ENCODE measurements around the gene FAM81A. TPM values are rescaled to one million over a fixed set of nuclear protein-coding genes. Genes with fewer than 3 reads are reported as not detected.
"Not testable (repeated sequence)": the region's sequence is repeated elsewhere in the genome, so short reads cannot be mapped to it uniquely, and the experiment has no call there.

The FAM81A gene
- total and polyA plus RNA-seq, 3 experiments from 2014 or later = 0.83 to 0.97 TPM; not detected in 1

DNA sequence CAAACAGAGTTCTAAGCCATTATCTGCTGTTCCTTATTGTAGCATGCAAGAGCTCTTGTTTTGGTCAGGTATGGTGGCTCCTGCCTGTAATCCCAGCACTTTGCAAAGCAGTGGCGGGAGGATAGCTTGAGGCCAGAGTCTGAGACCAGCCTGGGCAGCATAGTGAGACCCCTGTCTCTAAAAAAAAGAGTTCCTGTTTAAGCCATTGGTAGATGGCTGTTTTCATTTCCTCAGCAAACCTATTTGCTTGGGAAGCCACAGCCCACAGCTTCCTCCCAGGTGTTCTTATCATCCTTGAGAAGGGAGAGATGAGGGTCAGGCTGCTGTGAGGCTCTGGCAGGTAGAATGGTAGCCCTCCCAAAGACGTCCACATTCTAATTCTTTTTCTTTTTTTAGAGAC is 24.4 kb upstream of the FAM81A start:
- Mint-ChIP-seq H3K36me3 (no peaks in the 10 kb centered on the region), H3K4me1 (peaks cover 23 to 29% (median 25%) of the 10 kb centered on the region in 3 donors), H3K9me3 (no peaks in the 10 kb centered on the region), H3K27ac (no peak overlapping the region), H3K4me3 (no peak overlapping the region), H3K27me3 (peaks cover 3 to 8% of the 10 kb centered on the region in 2 donors)
- Histone ChIP-seq H3K4me3 (ENCODE audit: low read length) (no peak overlapping the region), H3K27ac (ENCODE audit: low read depth, low read length) (no peak overlapping the region), H3K36me3 (ENCODE audit: insufficient read depth, low read length) (no peaks in the 10 kb centered on the region), H3K27me3 (ENCODE audit: insufficient read depth, low read length, poor library complexity, severe bottlenecking) (no peaks in the 10 kb centered on the region), H3K9me3 (ENCODE audit: low read length) (no peaks in the 10 kb centered on the region), H3K4me1 (ENCODE audit: insufficient read depth, low read length) (peaks cover 10% of the 10 kb centered on the region)
- ChIA-PET POLR2A (no interaction called here), CTCF (interaction anchor here (0.8 kb wide), 1 partner anchor 14 kb away, joined by 3 read pairs; no protein-coding TSS in a partner anchor)
- DNase-seq = no peak

DNA sequence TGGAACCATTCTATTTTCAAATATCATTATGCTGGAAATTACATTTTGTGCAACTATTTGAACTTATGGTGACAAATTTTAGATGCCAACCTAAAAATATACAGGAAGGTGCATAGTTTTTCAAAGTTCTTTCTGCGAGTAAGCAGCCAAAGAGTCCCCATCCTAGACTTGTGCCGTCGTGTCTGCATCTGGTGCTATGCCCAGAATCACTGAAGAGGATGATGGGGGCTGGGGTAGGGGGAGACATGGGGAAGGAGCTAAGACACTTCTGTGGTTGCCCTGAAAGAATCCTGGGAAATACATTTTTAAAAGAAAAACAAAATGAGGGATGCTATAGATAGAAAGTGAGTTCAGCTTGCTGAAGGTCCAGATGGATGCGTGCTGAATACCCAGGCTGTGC is 21.2 kb upstream of the FAM81A start:
- H3K27me3 ChIP-seq (ENCODE audit: insufficient read depth, low read length, poor library complexity, severe bottlenecking) = no peaks in the 10 kb centered on the region
- no peak overlapping the region for H3K27ac ChIP-seq (ENCODE audit: low read depth, low read length)
- H3K4me3 ChIP-seq (ENCODE audit: low read length) = no peak overlapping the region
- DNase-seq = no peak
- CTCF ChIA-PET = no interaction called here
- Mint-ChIP-seq H3K4me3 (no peak overlapping the region), H3K4me1 (peaks cover 28 to 34% (median 30%) of the 10 kb centered on the region in 3 donors), H3K36me3 (no peaks in the 10 kb centered on the region), H3K27me3 (peaks cover 2 to 3% of the 10 kb centered on the region in 2 donors), H3K27ac (no peak overlapping the region), H3K9me3 (no peaks in the 10 kb centered on the region)
- H3K36me3 ChIP-seq (ENCODE audit: insufficient read depth, low read length) = no peaks in the 10 kb centered on the region
- POLR2A ChIA-PET = no interaction called here
- H3K9me3 ChIP-seq (ENCODE audit: low read length) = no peaks in the 10 kb centered on the region
- peaks cover 10% of the 10 kb centered on the region for H3K4me1 ChIP-seq (ENCODE audit: insufficient read depth, low read length)

DNA sequence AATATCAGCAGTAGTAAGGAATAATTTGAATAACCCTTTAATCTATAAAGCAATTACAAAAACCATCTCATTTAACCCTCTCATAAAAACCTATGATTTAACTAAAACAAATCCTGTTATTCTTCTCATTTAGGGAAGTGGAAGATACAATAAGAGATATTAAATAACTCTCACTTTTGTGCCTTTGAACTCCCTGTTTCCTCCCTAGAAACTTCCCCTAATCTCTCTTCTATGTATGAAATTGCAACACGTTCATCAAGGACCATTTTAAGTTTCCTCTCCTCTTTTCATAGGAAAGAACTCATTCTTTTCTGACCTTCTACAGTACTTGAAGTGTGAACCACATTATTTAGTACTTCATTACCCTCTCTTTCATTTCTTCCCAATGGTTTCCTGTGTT is 18.8 kb upstream of the FAM81A start:
- H3K27ac Mint-ChIP-seq = peak overlapping the region in 1 of 8 donors; percentile 18
- peaks cover 14 to 16% (median 15%) of the 10 kb centered on the region in 3 donors for H3K4me1 Mint-ChIP-seq
- Histone ChIP-seq H3K4me1 (ENCODE audit: insufficient read depth, low read length) (no peaks in the 10 kb centered on the region), H3K36me3 (ENCODE audit: insufficient read depth, low read length) (no peaks in the 10 kb centered on the region), H3K4me3 (ENCODE audit: low read length) (no peak overlapping the region), H3K27ac (ENCODE audit: low read depth, low read length) (no peak overlapping the region), H3K27me3 (ENCODE audit: insufficient read depth, low read length, poor library complexity, severe bottlenecking) (no peaks in the 10 kb centered on the region), H3K9me3 (ENCODE audit: low read length) (no peaks in the 10 kb centered on the region)
- no peaks in the 10 kb centered on the region for H3K36me3 Mint-ChIP-seq
- peaks cover 0 to 9% of the 10 kb centered on the region in 2 donors for H3K27me3 Mint-ChIP-seq
- no peaks in the 10 kb centered on the region for H3K9me3 Mint-ChIP-seq
- CTCF ChIA-PET = interaction anchor here (1.1 kb wide), 1 partner anchor 12 kb away, joined by 3 read pairs; no protein-coding TSS in a partner anchor
- DNase-seq = no peak
- no peak overlapping the region for H3K4me3 Mint-ChIP-seq
- POLR2A ChIA-PET = no interaction called here

DNA sequence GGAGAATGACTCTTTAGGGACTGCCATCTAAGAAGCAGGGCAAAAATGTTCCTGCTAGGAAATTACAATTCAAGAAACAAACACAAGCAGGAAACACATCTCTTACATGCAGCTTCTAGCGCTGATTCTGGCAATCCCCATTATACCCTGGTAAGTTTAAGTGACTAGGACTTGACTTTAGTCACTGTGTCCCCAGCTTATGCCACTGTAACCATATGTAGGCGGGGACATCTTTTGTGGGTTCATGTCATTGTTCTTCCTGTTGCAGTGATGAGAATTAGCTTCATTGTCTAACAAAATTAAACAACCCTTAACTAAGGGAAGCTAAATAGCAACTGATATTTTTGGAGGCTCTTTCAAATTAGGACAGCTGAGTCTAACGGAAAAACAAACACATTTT is 17.9 kb upstream of the FAM81A start:
- CTCF ChIA-PET = no interaction called here
- Mint-ChIP-seq H3K4me1 (peaks cover 14 to 16% (median 15%) of the 10 kb centered on the region in 3 donors), H3K4me3 (no peak overlapping the region), H3K27ac (no peak overlapping the region), H3K27me3 (peaks cover 2 to 19% of the 10 kb centered on the region in 2 donors), H3K36me3 (no peaks in the 10 kb centered on the region), H3K9me3 (no peaks in the 10 kb centered on the region)
- Histone ChIP-seq H3K27me3 (ENCODE audit: insufficient read depth, low read length, poor library complexity, severe bottlenecking) (no peaks in the 10 kb centered on the region), H3K4me1 (ENCODE audit: insufficient read depth, low read length) (no peaks in the 10 kb centered on the region), H3K4me3 (ENCODE audit: low read length) (no peak overlapping the region), H3K36me3 (ENCODE audit: insufficient read depth, low read length) (no peaks in the 10 kb centered on the region), H3K27ac (ENCODE audit: low read depth, low read length) (no peak overlapping the region), H3K9me3 (ENCODE audit: low read length) (no peaks in the 10 kb centered on the region)
- no peak for DNase-seq
- POLR2A ChIA-PET = no interaction called here

- DNase-seq = no peak
- Histone ChIP-seq H3K27ac (ENCODE audit: low read depth, low read length) (no peak overlapping the region), H3K4me3 (ENCODE audit: low read length) (no peak overlapping the region), H3K4me1 (ENCODE audit: insufficient read depth, low read length) (no peaks in the 10 kb centered on the region), H3K9me3 (ENCODE audit: low read length) (no peaks in the 10 kb centered on the region), H3K36me3 (ENCODE audit: insufficient read depth, low read length) (no peaks in the 10 kb centered on the region), H3K27me3 (ENCODE audit: insufficient read depth, low read length, poor library complexity, severe bottlenecking) (no peaks in the 10 kb centered on the region)
- ChIA-PET CTCF (no interaction called here), POLR2A (interaction anchor here (0.5 kb wide), 1 partner anchor 622 kb away, joined by 4 read pairs; no protein-coding TSS in a partner anchor)
- Mint-ChIP-seq H3K4me1 (peaks cover 14 to 16% (median 15%) of the 10 kb centered on the region in 3 donors), H3K36me3 (no peaks in the 10 kb centered on the region), H3K4me3 (no peak overlapping the region), H3K27me3 (peaks cover 5 to 16% of the 10 kb centered on the region in 2 donors), H3K9me3 (no peaks in the 10 kb centered on the region), H3K27ac (no peak overlapping the region)
Measured at GRCh38 chr15:59420986-59421618, 16.9 kb upstream of the FAM81A start.

- Histone ChIP-seq H3K4me1 (ENCODE audit: insufficient read depth, low read length) (no peaks in the 10 kb centered on the region), H3K27me3 (ENCODE audit: insufficient read depth, low read length, poor library complexity, severe bottlenecking) (no peaks in the 10 kb centered on the region), H3K27ac (ENCODE audit: low read depth, low read length) (no peak overlapping the region), H3K4me3 (ENCODE audit: low read length) (no peak overlapping the region), H3K9me3 (ENCODE audit: low read length) (no peaks in the 10 kb centered on the region), H3K36me3 (ENCODE audit: insufficient read depth, low read length) (no peaks in the 10 kb centered on the region)
- Mint-ChIP-seq H3K27me3 (peaks cover 5 to 32% of the 10 kb centered on the region in 2 donors), H3K4me3 (no peak overlapping the region), H3K27ac (no peak overlapping the region), H3K4me1 (peaks cover 8 to 11% (median 8%) of the 10 kb centered on the region in 3 donors), H3K36me3 (peaks cover 0 to 6% (median 0%) of the 10 kb centered on the region in 3 donors), H3K9me3 (peaks cover 9 to 16% (median 13%) of the 10 kb centered on the region in 5 donors)
- CTCF ChIA-PET = no interaction called here
- POLR2A ChIA-PET = no interaction called here
- no peak for DNase-seq
Measured at GRCh38 chr15:59424616-59425015, 13.4 kb upstream of the FAM81A start.

DNA sequence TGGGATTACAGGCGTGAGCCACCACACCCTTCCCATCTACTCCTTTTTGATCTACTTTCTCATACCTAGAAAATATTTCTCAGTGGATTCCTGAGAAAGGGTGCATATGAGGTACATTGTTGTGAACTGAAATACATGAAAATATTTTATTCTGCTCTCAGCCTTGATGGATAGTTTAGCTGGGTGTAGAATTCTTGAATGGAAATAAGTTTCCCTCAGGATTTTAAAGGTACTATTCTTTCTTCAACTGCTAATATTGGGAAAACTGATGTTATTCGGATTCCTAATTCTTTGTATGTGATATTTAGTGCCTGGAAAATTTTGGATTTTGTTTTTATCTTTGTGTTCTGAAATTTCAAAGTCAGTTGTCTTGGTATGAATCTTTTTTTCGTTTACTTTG is 9.1 kb upstream of the FAM81A start:
- CTCF ChIA-PET; H3K4me3 ChIP-seq (ENCODE audit: low read length); H3K9me3 ChIP-seq (ENCODE audit: low read length); H3K36me3 Mint-ChIP-seq; H3K27me3 ChIP-seq (ENCODE audit: insufficient read depth, low read length, poor library complexity, severe bottlenecking); H3K36me3 ChIP-seq (ENCODE audit: insufficient read depth, low read length); H3K27ac ChIP-seq (ENCODE audit: low read depth, low read length); H3K4me1 ChIP-seq (ENCODE audit: insufficient read depth, low read length); DNase-seq; H3K4me1 Mint-ChIP-seq; H3K4me3 Mint-ChIP-seq; POLR2A ChIA-PET; H3K27ac Mint-ChIP-seq: not testable (repeated sequence)
- Mint-ChIP-seq H3K9me3 (peaks cover 10 to 19% (median 18%) of the 10 kb centered on the region in 5 donors), H3K27me3 (peaks cover 12 to 48% of the 10 kb centered on the region in 2 donors)

DNA sequence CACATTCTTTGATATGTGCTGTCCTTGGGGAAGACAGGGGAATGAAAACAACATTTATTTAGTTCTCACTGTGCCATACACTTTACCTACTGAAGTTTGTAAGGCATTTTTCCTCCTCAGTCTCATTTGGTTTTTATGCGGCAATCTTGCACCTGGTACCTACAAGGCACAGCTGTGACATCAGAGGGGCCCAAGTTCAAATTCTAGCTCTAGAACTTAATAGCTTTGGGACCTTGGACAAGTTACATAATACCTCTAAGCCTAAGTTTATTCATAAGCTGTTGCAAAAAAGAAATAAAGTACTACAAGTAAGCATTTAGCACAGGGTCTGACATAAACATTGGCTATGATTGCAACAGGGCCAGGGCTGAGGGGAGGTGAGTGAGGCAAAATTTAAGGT is 5.6 kb upstream of the FAM81A start:
- Mint-ChIP-seq H3K4me3 (no peak overlapping the region), H3K27me3 (peaks cover 24 to 62% of the 10 kb centered on the region in 2 donors)

More for the DNA sequence above, 5.6 kb upstream of the FAM81A start:
- H3K27ac Mint-ChIP-seq = no peak overlapping the region
- Histone ChIP-seq H3K9me3 (ENCODE audit: low read length) (no peaks in the 10 kb centered on the region), H3K4me1 (ENCODE audit: insufficient read depth, low read length) (peaks cover 6% of the 10 kb centered on the region), H3K36me3 (ENCODE audit: insufficient read depth, low read length) (no peaks in the 10 kb centered on the region), H3K4me3 (ENCODE audit: low read length) (no peak overlapping the region), H3K27ac (ENCODE audit: low read depth, low read length) (no peak overlapping the region), H3K27me3 (ENCODE audit: insufficient read depth, low read length, poor library complexity, severe bottlenecking) (peaks cover 16% of the 10 kb centered on the region)
- DNase-seq = no peak
- H3K9me3 Mint-ChIP-seq = peaks cover 10 to 19% (median 18%) of the 10 kb centered on the region in 5 donors
- H3K36me3 Mint-ChIP-seq = peaks cover 0 to 7% (median 0%) of the 10 kb centered on the region in 3 donors
- ChIA-PET POLR2A (no interaction called here), CTCF (no interaction called here)
- H3K4me1 Mint-ChIP-seq = peaks cover 7 to 11% (median 10%) of the 10 kb centered on the region in 3 donors

Measured in CD8-positive, alpha-beta memory T cell (primary cell).